MM.1S (cell line): ENCODE data around the gene TMEM219.

ENCODE experiments used
- CTCF ChIP-seq: fragments of 300-600 bp; sonication (generic); IDR thresholded peaks from 2 replicates; pipeline ENCODE4 v1.5.1; 2016; ENCODE audit warnings: antibody characterized with exemption, low read length, mixed read lengths
- EZH2 ChIP-seq: fragments of 300-600 bp; sonication (generic); optimal IDR thresholded peaks from 2 replicates; pipeline ENCODE3; 2017; ENCODE audit warnings: low read depth, mild to moderate bottlenecking, antibody characterized with exemption, low read length, mixed read lengths
- EZH2phosphoT487 ChIP-seq: fragments of 300-600 bp; sonication (generic); IDR thresholded peaks from 2 replicates; pipeline ENCODE4 v1.6.1; 2018; ENCODE audit warnings: antibody characterized with exemption, low read length

GRCh38 chr16:29913514-29913913 is 48.4 kb upstream of the TMEM219 start:
- TF ChIP-seq CTCF: no peak
- TF ChIP-seq EZH2: no peak
- no peak for TF ChIP-seq EZH2phosphoT487
